NB4 (cell line): ENCODE results near the gene RBMS3.

ENCODE experiments used
- DNase-seq: peaks from one replicate; pipeline ENCODE4 v3.0.0; 2010; ENCODE audit warnings: low read depth
- H3K4me3 ChIP-seq: one replicate; pipeline ENCODE4 v1.5.1; 2011; ENCODE audit warnings: mild to moderate bottlenecking, low read depth, low read length, moderate library complexity
- MAX ChIP-seq: IDR thresholded peaks from 2 replicates; pipeline ENCODE4 v1.6.1; 2011; ENCODE audit warnings: low read depth, low read length
- MYC ChIP-seq: IDR thresholded peaks from 2 replicates; pipeline ENCODE4 v1.6.1; 2011; ENCODE audit warnings: low read depth, low read length
- POLR2A ChIP-seq: IDR thresholded peaks from 2 replicates; pipeline ENCODE4 v1.6.1; 2011; ENCODE audit warnings: mild to moderate bottlenecking; ENCODE audit not compliant: insufficient read length; ENCODE audit errors: extremely low read depth
- TF ChIP-seq, protein P1 (sequence below): IDR thresholded peaks from one replicate; pipeline ENCODE4 v1.5.1; 2012; ENCODE audit warnings: low read depth, low read length

RBMS3 gene

GRCh38 chr3:29241855-29242254 lies 39.0 kb upstream of the RBMS3 start:
- TF ChIP-seq MYC (no peak), POLR2A (no peak), MAX (no peak)
- TF ChIP-seq, protein P1, sequence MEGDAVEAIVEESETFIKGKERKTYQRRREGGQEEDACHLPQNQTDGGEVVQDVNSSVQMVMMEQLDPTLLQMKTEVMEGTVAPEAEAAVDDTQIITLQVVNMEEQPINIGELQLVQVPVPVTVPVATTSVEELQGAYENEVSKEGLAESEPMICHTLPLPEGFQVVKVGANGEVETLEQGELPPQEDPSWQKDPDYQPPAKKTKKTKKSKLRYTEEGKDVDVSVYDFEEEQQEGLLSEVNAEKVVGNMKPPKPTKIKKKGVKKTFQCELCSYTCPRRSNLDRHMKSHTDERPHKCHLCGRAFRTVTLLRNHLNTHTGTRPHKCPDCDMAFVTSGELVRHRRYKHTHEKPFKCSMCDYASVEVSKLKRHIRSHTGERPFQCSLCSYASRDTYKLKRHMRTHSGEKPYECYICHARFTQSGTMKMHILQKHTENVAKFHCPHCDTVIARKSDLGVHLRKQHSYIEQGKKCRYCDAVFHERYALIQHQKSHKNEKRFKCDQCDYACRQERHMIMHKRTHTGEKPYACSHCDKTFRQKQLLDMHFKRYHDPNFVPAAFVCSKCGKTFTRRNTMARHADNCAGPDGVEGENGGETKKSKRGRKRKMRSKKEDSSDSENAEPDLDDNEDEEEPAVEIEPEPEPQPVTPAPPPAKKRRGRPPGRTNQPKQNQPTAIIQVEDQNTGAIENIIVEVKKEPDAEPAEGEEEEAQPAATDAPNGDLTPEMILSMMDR: no peak

GRCh38 chr3:29242296-29242695 lies 38.6 kb upstream of the RBMS3 start:
- TF ChIP-seq MAX (no peak), POLR2A (no peak), MYC (no peak)
- TF ChIP-seq, protein P1: no peak
- no peak for DNase-seq
- no peak overlapping the region for H3K4me3 ChIP-seq

More at GRCh38 chr3:29241855-29242254, 39.0 kb upstream of the RBMS3 start:
- DNase-seq: no peak
- H3K4me3 ChIP-seq: no peak overlapping the region

- no peak overlapping the region for H3K4me3 ChIP-seq
- DNase-seq: no peak
- TF ChIP-seq POLR2A: no peak
- no peak for TF ChIP-seq MYC
- TF ChIP-seq, protein P1: no peak
- TF ChIP-seq MAX: no peak
Measured at GRCh38 chr3:29245441-29245840, 35.4 kb upstream of the RBMS3 start.

- H3K4me3 ChIP-seq: no peak overlapping the region
- no peak for TF ChIP-seq MYC
- TF ChIP-seq, protein P1: no peak
- no peak for TF ChIP-seq POLR2A
- TF ChIP-seq MAX: no peak
- DNase-seq: no peak
Measured at GRCh38 chr3:29247088-29247745, 33.7 kb upstream of the RBMS3 start.

GRCh38 chr3:29249829-29250345 lies 31.0 kb upstream of the RBMS3 start:
- H3K4me3 ChIP-seq: no peak overlapping the region
- no peak for DNase-seq
- TF ChIP-seq POLR2A: no peak
- TF ChIP-seq MAX: no peak
- TF ChIP-seq MYC: no peak
- TF ChIP-seq, protein P1: no peak
